Endodermal cell (in vitro differentiated cells): ENCODE data around the gene MTR. TPM values are rescaled to one million over a fixed set of nuclear protein-coding genes. Genes with fewer than 3 reads are reported as not detected.

Experiments
- DNase-seq: peaks from one replicate; pipeline ENCODE4 v3.0.0-alpha.2; 2017
- H3K27ac ChIP-seq: 2 replicates; pipeline ENCODE4 v1.5.1; 2013; ENCODE audit warnings: mild to moderate bottlenecking, low read depth, low read length, moderate library complexity
- H3K27me3 ChIP-seq: 2 replicates; pipeline ENCODE4 v1.6.1; 2013; ENCODE audit warnings: mild to moderate bottlenecking, low read length, moderate library complexity; ENCODE audit not compliant: insufficient read depth, control insufficient read depth, poor library complexity, severe bottlenecking
- H3K36me3 ChIP-seq: 2 replicates; pipeline ENCODE4 v1.7.0; 2013; ENCODE audit warnings: mild to moderate bottlenecking, low read length, moderate library complexity; ENCODE audit not compliant: control insufficient read depth, insufficient read depth
- H3K4me1 ChIP-seq: one replicate; pipeline ENCODE4 v1.7.0; 2013; ENCODE audit warnings: low read length; ENCODE audit not compliant: control insufficient read depth, insufficient read depth
- H3K4me3 ChIP-seq: 2 replicates; pipeline ENCODE4 v1.5.1; 2013; ENCODE audit warnings: mild to moderate bottlenecking, low read length, moderate library complexity
- H3K9ac ChIP-seq: 2 replicates; pipeline ENCODE4 v1.6.1; 2013; ENCODE audit warnings: mild to moderate bottlenecking, low read length, moderate library complexity; ENCODE audit not compliant: poor library complexity, severe bottlenecking; ENCODE audit errors: extremely low read depth
- H3K9me3 ChIP-seq: 2 replicates; pipeline ENCODE4 v1.6.1; 2013; ENCODE audit warnings: mild to moderate bottlenecking, low read length, moderate library complexity; ENCODE audit not compliant: control insufficient read depth
- H3K27ac Mint-ChIP-seq: 2 replicates; pipeline ENCODE4 v1.8.0; 2020; ENCODE audit warnings: mixed read lengths
- H3K27me3 Mint-ChIP-seq: 2 replicates; pipeline ENCODE4 v1.8.0; 2021; ENCODE audit warnings: mild to moderate bottlenecking, mixed read lengths; ENCODE audit not compliant: insufficient read depth
- H3K36me3 Mint-ChIP-seq: 2 replicates; pipeline ENCODE4 v1.8.0; 2020; ENCODE audit warnings: low read depth, mixed read lengths
- H3K4me1 Mint-ChIP-seq: 2 replicates; pipeline ENCODE4 v1.8.0; 2020; ENCODE audit warnings: mixed read lengths
- H3K4me3 Mint-ChIP-seq: 2 replicates; pipeline ENCODE4 v1.8.0; 2020; ENCODE audit warnings: mild to moderate bottlenecking, moderate library complexity, mixed read lengths
- H3K9me3 Mint-ChIP-seq: 2 replicates; pipeline ENCODE4 v1.8.0; 2020; ENCODE audit warnings: mild to moderate bottlenecking, mixed read lengths
- CTCF ChIP-seq: fragments of 200-600 bp; sonication (generic); conservative IDR thresholded peaks from 2 replicates; pipeline ENCODE4 v1.5.0; 2021; ENCODE audit warnings: antibody characterized with exemption, mild to moderate bottlenecking
- WGBS, 2 experiments: methylation state at CpG; one replicate each; pipeline versions ENCODE4 v1.1.5 to v1.1.7; 2013; ENCODE audit warnings: missing lambda C conversion rate in 2 of 2, mixed read lengths in 1 of 2; ENCODE audit not compliant: insufficient coverage in 1 of 2, insufficient read length in 1 of 2; 5-methylcytosine and 5-hydroxymethylcytosine counted together
- total RNA-seq, 2 donors: library from RNA; stranded (reverse); fragmentation: NEBNext Ultra II Directional in 1 of 2; extraction: Animal tissue kit (Norgen Biotek cat#: 25700) in 1 of 2; gene quantifications; 2 replicates in 1 of 2; 3 replicates in 1 of 2; pipeline ENCODE4 v1.2.1, GENCODE V29; 2021

The MTR gene
- total RNA-seq, 2 donors from 2014 or later, result 28.5 to 29.5 TPM

- Mint-ChIP-seq H3K27ac (no peak overlapping the region), H3K4me1 (peaks cover 22% of the 10 kb centered on the region), H3K36me3 (no peaks in the 10 kb centered on the region), H3K4me3 (no peak overlapping the region), H3K9me3 (peaks cover under 1% of the 10 kb centered on the region), H3K27me3 (no peaks in the 10 kb centered on the region)
- Histone ChIP-seq H3K4me3 (no peak overlapping the region), H3K9ac (no peak overlapping the region), H3K9me3 (peaks cover 7% of the 10 kb centered on the region), H3K27ac (no peak overlapping the region), H3K4me1 (peaks cover 13% of the 10 kb centered on the region), H3K27me3 (no peaks in the 10 kb centered on the region), H3K36me3 (no peaks in the 10 kb centered on the region)
- DNase-seq, result no peak
- no peak for TF ChIP-seq CTCF
- WGBS, 2 experiments, result 81 to 84% methylated on average over 6 of the region's 6 CpGs
These were observed 153.9 kb downstream of the MTR start for GRCh38 chr1:236948996-236949395.

GRCh38 chr1:236950365-236950764, 155.3 kb downstream of the MTR start:
- TF ChIP-seq CTCF, result no peak
- no peaks in the 10 kb centered on the region for H3K36me3 ChIP-seq
- no peak overlapping the region for H3K4me3 Mint-ChIP-seq
- H3K4me1 ChIP-seq, result peaks cover 13% of the 10 kb centered on the region
- peaks cover 12% of the 10 kb centered on the region for H3K9me3 ChIP-seq
- no peaks in the 10 kb centered on the region for H3K36me3 Mint-ChIP-seq
- DNase-seq, result no peak
- H3K27ac ChIP-seq, result no peak overlapping the region
- no peak overlapping the region for H3K9ac ChIP-seq
- peaks cover 4% of the 10 kb centered on the region for H3K9me3 Mint-ChIP-seq
- 80 to 96% methylated on average over 3 to 5 of the region's 5 CpGs for WGBS, 2 experiments
- H3K4me3 ChIP-seq, result no peak overlapping the region
- H3K27ac Mint-ChIP-seq, result no peak overlapping the region
- H3K27me3 ChIP-seq, result no peaks in the 10 kb centered on the region
- H3K27me3 Mint-ChIP-seq, result no peaks in the 10 kb centered on the region
- H3K4me1 Mint-ChIP-seq, result peaks cover 22% of the 10 kb centered on the region

GRCh38 chr1:236951672-236952071, 156.6 kb downstream of the MTR start:
- no peak overlapping the region for H3K27ac ChIP-seq
- 81 to 84% methylated on average over 5 to 7 of the region's 7 CpGs for WGBS, 2 experiments
- DNase-seq, result no peak

More at GRCh38 chr1:236951672-236952071, 156.6 kb downstream of the MTR start:
- Mint-ChIP-seq H3K9me3 (peaks cover 4% of the 10 kb centered on the region), H3K4me1 (peaks cover 22% of the 10 kb centered on the region), H3K27ac (no peak overlapping the region), H3K4me3 (no peak overlapping the region), H3K36me3 (no peaks in the 10 kb centered on the region), H3K27me3 (no peaks in the 10 kb centered on the region)
- Histone ChIP-seq H3K36me3 (no peaks in the 10 kb centered on the region), H3K4me1 (peaks cover 13% of the 10 kb centered on the region), H3K9ac (no peak overlapping the region), H3K9me3 (peaks cover 13% of the 10 kb centered on the region), H3K4me3 (no peak overlapping the region), H3K27me3 (no peaks in the 10 kb centered on the region)
- TF ChIP-seq CTCF, result no peak
